Measurements from ENCODE around the gene MRTFA. TPM values are rescaled to one million over a fixed set of nuclear protein-coding genes. Genes with fewer than 3 reads are reported as not detected.

Gene MRTFA
- total RNA-seq, 3 donors from 2014 or later (not counting 1 experiment from before 2014, with no cell fraction given): 81.8 to 91.9 (median 83.5) TPM

- ATAC-seq: no peak
- Mint-ChIP-seq H3K36me3 (no peaks in the 10 kb centered on the region), H3K4me1 (peaks cover 45 to 51% of the 10 kb centered on the region in 2 donors), H3K27me3 (ENCODE audit: low read depth in 2 of 2) (no peaks in the 10 kb centered on the region), H3K9me3 (no peaks in the 10 kb centered on the region), H3K27ac (peak overlapping the region; percentile 97), H3K4me3 (peak overlapping the region; percentile 83)
- H3K27me3 ChIP-seq (ENCODE audit: control insufficient read depth, insufficient read depth, low read length): no peaks in the 10 kb centered on the region
- H3K4me1 ChIP-seq (ENCODE audit: control insufficient read depth, insufficient read depth, low read length): peaks cover 22% of the 10 kb centered on the region
- DNase-seq: peak in 1 of 2 donors; percentile 37
- peak overlapping the region; percentile 77 for H3K4me3 ChIP-seq (ENCODE audit: low read length)
- no peaks in the 10 kb centered on the region for H3K36me3 ChIP-seq (ENCODE audit: control insufficient read depth, insufficient read depth, low read length)
- intact Hi-C loops (cut with micrococcal nuclease): loop anchor here (2.0 to 5.0 kb wide), 3 partner anchors 103 to 456 kb away; partner anchors contain the start of genes EP300 and SLC25A17
- H3K9me3 ChIP-seq (ENCODE audit: control insufficient read depth, insufficient read depth, low read length): no peaks in the 10 kb centered on the region
- TF ChIP-seq CTCF (IDR thresholded peaks at IDR 0.05): no peak
- H3K27ac ChIP-seq (ENCODE audit: low read length): peak overlapping the region; percentile 76
- under 1% methylated on average over 31 of the region's 31 CpGs for WGBS (ENCODE audit: insufficient coverage)
Measured at GRCh38 chr22:40635940-40636379, 559 bp downstream of the MRTFA start.

- no peak for TF ChIP-seq CTCF (IDR thresholded peaks at IDR 0.05)
- no peaks in the 10 kb centered on the region for H3K27me3 ChIP-seq (ENCODE audit: control insufficient read depth, insufficient read depth, low read length)
- no peak overlapping the region for H3K27ac ChIP-seq (ENCODE audit: low read length)
- peak overlapping the region; percentile 77 for H3K4me3 ChIP-seq (ENCODE audit: low read length)
- Mint-ChIP-seq H3K9me3 (no peaks in the 10 kb centered on the region), H3K4me1 (peaks cover 47 to 52% of the 10 kb centered on the region in 2 donors), H3K4me3 (peak overlapping the region; percentile 83), H3K36me3 (no peaks in the 10 kb centered on the region), H3K27ac (peak overlapping the region; percentile 97), H3K27me3 (ENCODE audit: low read depth in 2 of 2) (no peaks in the 10 kb centered on the region)
- intact Hi-C loops (cut with micrococcal nuclease): loop anchor here (5.0 kb wide), 1 partner anchor 457 kb away; the partner anchor contains the start of gene EP300
- H3K36me3 ChIP-seq (ENCODE audit: control insufficient read depth, insufficient read depth, low read length): no peaks in the 10 kb centered on the region
- H3K4me1 ChIP-seq (ENCODE audit: control insufficient read depth, insufficient read depth, low read length): peaks cover 22% of the 10 kb centered on the region
- no peaks in the 10 kb centered on the region for H3K9me3 ChIP-seq (ENCODE audit: control insufficient read depth, insufficient read depth, low read length)
- DNase-seq: no peak
- 70% methylated on average over 19 of the region's 21 CpGs for WGBS (ENCODE audit: insufficient coverage)
- no peak for ATAC-seq
Measured at GRCh38 chr22:40635043-40635939, 1.2 kb downstream of the MRTFA start.

- H3K36me3 ChIP-seq (ENCODE audit: control insufficient read depth, insufficient read depth, low read length): no peaks in the 10 kb centered on the region
- intact Hi-C loops (cut with micrococcal nuclease): no loop called here
- ATAC-seq (no peak), DNase-seq (no peak)
- H3K27ac Mint-ChIP-seq: no peak overlapping the region
- 97% methylated on average over 10 of the region's 11 CpGs for WGBS (ENCODE audit: insufficient coverage)
- no peaks in the 10 kb centered on the region for H3K27me3 ChIP-seq (ENCODE audit: control insufficient read depth, insufficient read depth, low read length)
- H3K27ac ChIP-seq (ENCODE audit: low read length): no peak overlapping the region
- H3K4me3 ChIP-seq (ENCODE audit: low read length): no peak overlapping the region
- peaks cover 22% of the 10 kb centered on the region for H3K4me1 ChIP-seq (ENCODE audit: control insufficient read depth, insufficient read depth, low read length)
- H3K9me3 Mint-ChIP-seq: no peaks in the 10 kb centered on the region
- H3K36me3 Mint-ChIP-seq: no peaks in the 10 kb centered on the region
- no peaks in the 10 kb centered on the region for H3K27me3 Mint-ChIP-seq (ENCODE audit: low read depth in 2 of 2)
- H3K4me1 Mint-ChIP-seq: peaks cover 47 to 52% of the 10 kb centered on the region in 2 donors
- H3K9me3 ChIP-seq (ENCODE audit: control insufficient read depth, insufficient read depth, low read length): no peaks in the 10 kb centered on the region
- peak overlapping the region; percentile 83 for H3K4me3 Mint-ChIP-seq
- no peak for TF ChIP-seq CTCF (IDR thresholded peaks at IDR 0.05)
Measured at GRCh38 chr22:40634119-40634903, 2.2 kb downstream of the MRTFA start.
